ENCODE measurements around the gene RARS2.
"Not testable (repeated sequence)": the region's sequence is repeated elsewhere in the genome, so short reads cannot be mapped to it uniquely, and the experiment has no call there.

Gene RARS2

GRCh38 chr6:87489326-87489725 is 100.5 kb downstream of the RARS2 start:
- CTCF ChIA-PET; H3K4me1 ChIP-seq (ENCODE audit: control insufficient read depth, insufficient read depth, low read length); H3K27ac ChIP-seq (ENCODE audit: extremely low read depth, low read depth, low read length); H3K4me3 ChIP-seq (ENCODE audit: low read depth, low read length); H3K9me3 ChIP-seq (ENCODE audit: control insufficient read depth, insufficient read depth, low read depth, low read length): not testable (repeated sequence)
- TF ChIP-seq ZNF362 (tag by site-specific recombination; IDR thresholded peaks at IDR 0.05) = peak; percentile 44; the same call in 1 of the 2 replicates
- H3K36me3 ChIP-seq (ENCODE audit: control insufficient read depth in 2 of 2, insufficient read depth in 1 of 2, low read length in 2 of 2) = peaks cover 0 to 14% of the 10 kb centered on the region in 2 experiments; a peak in 2 of 3 replicates
- POLR2A ChIA-PET = interaction anchor here (0.6 to 0.7 kb wide), 2 partner anchors 44 to 410 kb away, joined by 3 read pairs; no protein-coding TSS in a partner anchor

- Histone ChIP-seq H3K27ac (ENCODE audit: extremely low read depth, low read depth, low read length) (no peak overlapping the region), H3K9me3 (ENCODE audit: control insufficient read depth, insufficient read depth, low read depth, low read length) (no peaks in the 10 kb centered on the region), H3K36me3 (ENCODE audit: control insufficient read depth in 2 of 2, insufficient read depth in 1 of 2, low read length in 2 of 2) (peaks cover 0 to 12% of the 10 kb centered on the region in 2 experiments; a peak in 2 of 3 replicates), H3K4me1 (ENCODE audit: control insufficient read depth, insufficient read depth, low read length) (no peaks in the 10 kb centered on the region), H3K4me3 (ENCODE audit: low read depth, low read length) (no peak overlapping the region)
- TF ChIP-seq, protein P1, sequence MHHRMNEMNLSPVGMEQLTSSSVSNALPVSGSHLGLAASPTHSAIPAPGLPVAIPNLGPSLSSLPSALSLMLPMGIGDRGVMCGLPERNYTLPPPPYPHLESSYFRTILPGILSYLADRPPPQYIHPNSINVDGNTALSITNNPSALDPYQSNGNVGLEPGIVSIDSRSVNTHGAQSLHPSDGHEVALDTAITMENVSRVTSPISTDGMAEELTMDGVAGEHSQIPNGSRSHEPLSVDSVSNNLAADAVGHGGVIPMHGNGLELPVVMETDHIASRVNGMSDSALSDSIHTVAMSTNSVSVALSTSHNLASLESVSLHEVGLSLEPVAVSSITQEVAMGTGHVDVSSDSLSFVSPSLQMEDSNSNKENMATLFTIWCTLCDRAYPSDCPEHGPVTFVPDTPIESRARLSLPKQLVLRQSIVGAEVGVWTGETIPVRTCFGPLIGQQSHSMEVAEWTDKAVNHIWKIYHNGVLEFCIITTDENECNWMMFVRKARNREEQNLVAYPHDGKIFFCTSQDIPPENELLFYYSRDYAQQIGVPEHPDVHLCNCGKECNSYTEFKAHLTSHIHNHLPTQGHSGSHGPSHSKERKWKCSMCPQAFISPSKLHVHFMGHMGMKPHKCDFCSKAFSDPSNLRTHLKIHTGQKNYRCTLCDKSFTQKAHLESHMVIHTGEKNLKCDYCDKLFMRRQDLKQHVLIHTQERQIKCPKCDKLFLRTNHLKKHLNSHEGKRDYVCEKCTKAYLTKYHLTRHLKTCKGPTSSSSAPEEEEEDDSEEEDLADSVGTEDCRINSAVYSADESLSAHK (tag by site-specific recombination; IDR thresholded peaks at IDR 0.05) = no peak
- no peak for TF ChIP-seq ZBTB48 (tag by site-specific recombination; IDR thresholded peaks at IDR 0.05)
- TF ChIP-seq, protein P2, sequence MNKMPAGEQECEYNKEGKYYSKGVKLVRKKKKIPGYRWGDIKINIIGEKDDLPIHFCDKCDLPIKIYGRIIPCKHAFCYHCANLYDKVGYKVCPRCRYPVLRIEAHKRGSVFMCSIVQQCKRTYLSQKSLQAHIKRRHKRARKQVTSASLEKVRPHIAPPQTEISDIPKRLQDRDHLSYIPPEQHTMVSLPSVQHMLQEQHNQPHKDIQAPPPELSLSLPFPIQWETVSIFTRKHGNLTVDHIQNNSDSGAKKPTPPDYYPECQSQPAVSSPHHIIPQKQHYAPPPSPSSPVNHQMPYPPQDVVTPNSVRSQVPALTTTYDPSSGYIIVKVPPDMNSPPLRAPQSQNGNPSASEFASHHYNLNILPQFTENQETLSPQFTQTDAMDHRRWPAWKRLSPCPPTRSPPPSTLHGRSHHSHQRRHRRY (tag by site-specific recombination; IDR thresholded peaks at IDR 0.05) = no peak
- no peak for TF ChIP-seq ZNF518A (tag by site-specific recombination; conservative IDR thresholded peaks at IDR 0.05; ENCODE audit: low read depth)
- no peak for TF ChIP-seq ZNF354C (tag by site-specific recombination; IDR thresholded peaks at IDR 0.05; ENCODE audit: borderline replicate concordance, low read depth)
- TF ChIP-seq AEBP2 (tag by site-specific recombination; IDR thresholded peaks at IDR 0.05; ENCODE audit: borderline replicate concordance) = no peak
- TF ChIP-seq PRDM1 (tag by site-specific recombination; IDR thresholded peaks at IDR 0.05) = no peak
- TF ChIP-seq, protein P3, sequence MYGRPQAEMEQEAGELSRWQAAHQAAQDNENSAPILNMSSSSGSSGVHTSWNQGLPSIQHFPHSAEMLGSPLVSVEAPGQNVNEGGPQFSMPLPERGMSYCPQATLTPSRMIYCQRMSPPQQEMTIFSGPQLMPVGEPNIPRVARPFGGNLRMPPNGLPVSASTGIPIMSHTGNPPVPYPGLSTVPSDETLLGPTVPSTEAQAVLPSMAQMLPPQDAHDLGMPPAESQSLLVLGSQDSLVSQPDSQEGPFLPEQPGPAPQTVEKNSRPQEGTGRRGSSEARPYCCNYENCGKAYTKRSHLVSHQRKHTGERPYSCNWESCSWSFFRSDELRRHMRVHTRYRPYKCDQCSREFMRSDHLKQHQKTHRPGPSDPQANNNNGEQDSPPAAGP (tag by site-specific recombination; IDR thresholded peaks at IDR 0.05) = no peak
- no peak for TF ChIP-seq ZNF707 (tag by site-specific recombination; IDR thresholded peaks at IDR 0.05)
- TF ChIP-seq IKZF3 (tag by site-specific recombination; IDR thresholded peaks at IDR 0.05) = no peak
- CTCF ChIA-PET = interaction anchor here (1.0 kb wide), 1 partner anchor 19 kb away, joined by 3 read pairs; no protein-coding TSS in a partner anchor
- POLR2A ChIA-PET = no interaction called here
Observed at GRCh38 chr6:87487555-87487954, 102.2 kb downstream of the RARS2 start.
